KBM-7 (cell line): ENCODE results near the gene EPB42.
"Not testable (repeated sequence)": the region's sequence is repeated elsewhere in the genome, so short reads cannot be mapped to it uniquely, and the experiment has no call there.

Experiments used
- DNase-seq: peaks from one replicate; pipeline ENCODE4 v3.0.0-alpha.2; 2015
- in situ Hi-C: fragments of 300-500 bp; cut with MboI; formaldehyde crosslinking; loops from 2 replicates; pipeline ENCODE4 v1.14.3; 2020; ENCODE audit warnings: low sequenced_read_pairs, low pct_unique_long_range_greater_than_20kb, mixed read lengths

The EPB42 gene

DNA sequence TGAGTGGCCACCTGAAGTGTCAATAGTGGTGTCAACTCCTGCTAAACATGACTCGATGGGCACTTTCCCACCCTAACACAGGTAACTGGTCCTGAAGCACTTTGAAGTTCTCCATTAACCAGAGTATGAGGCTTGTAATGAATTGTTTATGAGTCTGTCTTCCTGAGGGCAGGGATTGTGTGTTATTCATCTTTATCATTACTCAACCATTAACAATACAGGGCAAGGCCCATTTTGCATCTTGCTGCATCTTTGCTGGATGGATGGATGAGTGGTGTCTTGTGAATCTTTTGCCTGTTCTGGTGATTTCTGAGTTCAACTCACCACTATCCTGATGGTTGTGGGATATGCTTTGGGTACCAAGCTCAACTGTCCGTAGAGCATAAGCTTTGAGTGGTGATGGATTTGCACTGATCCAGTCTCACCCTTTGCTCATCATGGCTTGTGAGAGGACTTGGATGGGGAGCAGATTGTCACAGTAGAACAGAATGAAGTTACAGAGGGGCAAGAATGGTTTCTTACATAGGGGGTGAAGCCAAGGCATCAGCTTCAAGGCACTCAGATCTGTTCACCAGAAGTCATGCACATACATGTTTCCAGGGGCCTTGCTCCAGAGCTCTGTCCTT, 22.3 kb upstream of the EPB42 start:
- in situ Hi-C loops, result no loop called here

GRCh38 chr15:43242616-43243015, 21.8 kb upstream of the EPB42 start:
- in situ Hi-C loops, result no loop called here
- DNase-seq, result no peak

More for the DNA sequence above, 22.3 kb upstream of the EPB42 start:
- DNase-seq, result no peak

DNA sequence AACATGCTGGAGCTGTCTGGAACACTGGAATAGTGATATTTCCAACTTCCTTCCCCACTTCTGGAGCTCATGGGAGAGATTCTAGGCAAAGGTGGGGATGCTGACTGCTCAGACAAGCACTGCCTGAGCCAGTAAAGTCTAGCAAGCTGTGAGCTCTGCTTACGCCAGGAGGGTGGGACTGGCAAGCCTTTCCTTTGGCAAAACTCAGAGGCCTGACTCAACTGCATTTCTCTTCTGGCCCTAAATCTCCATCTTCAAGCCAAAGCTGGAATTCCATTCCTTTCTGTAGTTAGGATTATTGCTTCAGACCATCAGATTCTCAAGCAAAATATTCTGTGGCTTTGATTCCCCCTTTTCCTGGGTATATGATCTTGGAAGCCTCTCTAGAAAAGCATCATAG, 20.3 kb upstream of the EPB42 start:
- DNase-seq, result no peak
- in situ Hi-C loops, result no loop called here

DNA sequence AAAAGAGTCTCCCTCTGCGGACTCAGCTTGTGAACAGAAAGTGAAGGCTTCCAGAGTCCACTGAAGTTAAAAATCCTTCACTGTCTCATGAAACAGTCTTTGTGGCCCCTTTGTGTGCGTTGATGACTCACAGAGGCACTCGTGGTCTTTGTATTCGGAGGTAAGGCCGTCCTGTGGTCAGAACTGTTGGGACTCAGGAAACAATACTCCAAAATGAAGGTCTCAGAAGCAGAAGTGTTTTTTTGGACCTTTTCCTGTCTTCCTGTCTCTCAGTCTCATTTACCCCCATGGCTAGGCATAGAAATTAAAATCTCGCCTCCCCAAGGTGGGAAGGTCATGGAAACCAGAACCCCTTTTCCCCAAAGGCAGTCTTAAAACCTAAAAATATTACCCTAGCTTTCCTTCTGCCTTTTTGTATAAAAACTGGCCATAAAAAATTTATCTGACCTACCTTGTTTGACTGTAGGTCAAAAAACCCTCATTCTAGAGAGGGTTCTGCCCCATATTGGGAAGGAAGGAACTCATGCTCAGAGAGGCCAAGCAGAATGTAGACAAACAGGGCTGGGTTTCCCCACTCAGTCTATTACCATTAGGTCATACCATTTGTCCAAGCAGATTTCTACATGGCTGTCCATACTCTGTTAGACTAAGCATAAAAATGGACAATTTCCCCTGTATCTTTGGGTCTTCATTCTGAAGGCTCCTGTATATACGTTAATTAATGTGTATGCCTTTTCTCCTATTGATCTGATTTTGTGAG, 19.1 kb upstream of the EPB42 start:
- DNase-seq, result peak; percentile 89
- in situ Hi-C loops, result no loop called here

DNA sequence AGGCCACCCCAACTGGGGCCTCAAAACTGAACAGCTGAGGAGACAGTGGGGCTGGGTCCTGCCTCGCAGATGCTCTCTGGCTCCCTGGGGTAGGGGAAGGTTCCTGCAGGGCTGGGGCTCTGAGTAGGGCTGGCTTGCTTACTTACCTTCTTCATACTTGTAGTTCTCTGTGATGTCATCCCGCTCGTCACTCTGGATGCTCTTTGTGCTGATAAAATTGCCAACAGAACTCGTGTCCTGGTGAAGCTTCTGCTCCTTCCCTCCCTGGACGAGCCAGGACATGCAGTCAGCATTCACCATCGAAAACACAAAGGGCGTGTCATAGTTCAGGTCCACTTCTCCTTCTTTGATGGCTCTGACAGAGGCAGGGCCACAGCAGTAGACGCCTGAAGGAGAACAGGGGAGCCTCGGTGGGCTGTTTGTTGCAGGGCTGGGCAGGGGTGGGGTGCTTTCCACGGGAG, 17.9 kb upstream of the EPB42 start:
- no peak for DNase-seq
- in situ Hi-C loops, result no loop called here

GRCh38 chr15:43237842-43238470, 17.1 kb upstream of the EPB42 start:
- in situ Hi-C loops, result no loop called here
- DNase-seq, result no peak

DNA sequence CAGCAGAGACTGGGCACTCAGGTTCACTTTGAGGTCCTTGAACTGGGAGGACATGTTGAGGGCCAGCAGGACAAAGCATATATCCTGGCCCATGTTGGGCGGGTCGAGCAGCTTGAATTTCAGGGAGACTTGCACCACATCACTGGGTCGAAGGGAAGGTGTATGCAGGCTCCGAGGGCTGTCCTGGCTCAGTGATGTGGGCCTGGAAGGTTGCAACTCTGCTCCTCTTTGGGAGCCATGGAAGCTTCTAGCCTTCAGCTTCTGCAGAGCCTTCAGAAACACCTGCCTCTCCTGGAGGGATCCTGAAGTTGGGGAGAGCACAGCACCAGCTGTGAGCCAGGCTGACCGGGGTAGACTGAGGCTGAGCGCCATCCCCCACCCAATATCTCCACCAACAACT, 14.7 kb upstream of the EPB42 start:
- no peak for DNase-seq
- in situ Hi-C loops, result no loop called here

DNA sequence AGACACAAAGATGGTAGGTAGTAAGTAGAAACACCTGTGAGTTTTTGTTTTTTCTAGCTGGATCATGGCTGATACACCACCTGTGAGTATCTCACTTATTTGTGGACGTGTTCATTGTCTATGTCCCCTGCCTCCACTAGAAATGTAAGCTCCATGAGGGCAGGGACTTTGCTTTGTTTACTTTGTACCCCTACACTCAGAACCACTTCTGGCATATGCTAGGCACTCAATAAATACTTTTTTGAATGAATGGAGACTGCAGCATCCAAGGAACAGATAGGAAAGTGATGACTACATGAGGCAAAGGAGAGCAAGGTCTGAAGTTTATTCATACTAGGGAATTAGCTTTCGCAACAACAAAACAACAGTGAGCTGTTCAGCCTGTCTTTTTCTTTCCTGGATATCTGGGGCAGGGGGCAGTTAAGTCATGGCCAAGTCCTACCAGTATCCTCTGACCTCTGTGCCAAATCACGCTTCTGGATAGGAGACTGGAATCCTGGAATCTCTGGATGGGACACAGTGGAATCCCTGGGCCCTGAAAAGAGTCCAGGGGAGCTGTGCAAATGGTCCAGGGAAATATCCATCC, 11.6 kb upstream of the EPB42 start:
- in situ Hi-C loops, result no loop called here

GRCh38 chr15:43230640-43231115, 9.9 kb upstream of the EPB42 start:
- in situ Hi-C loops, result no loop called here

More for the DNA sequence above, 11.6 kb upstream of the EPB42 start:
- DNase-seq, result no peak

DNA sequence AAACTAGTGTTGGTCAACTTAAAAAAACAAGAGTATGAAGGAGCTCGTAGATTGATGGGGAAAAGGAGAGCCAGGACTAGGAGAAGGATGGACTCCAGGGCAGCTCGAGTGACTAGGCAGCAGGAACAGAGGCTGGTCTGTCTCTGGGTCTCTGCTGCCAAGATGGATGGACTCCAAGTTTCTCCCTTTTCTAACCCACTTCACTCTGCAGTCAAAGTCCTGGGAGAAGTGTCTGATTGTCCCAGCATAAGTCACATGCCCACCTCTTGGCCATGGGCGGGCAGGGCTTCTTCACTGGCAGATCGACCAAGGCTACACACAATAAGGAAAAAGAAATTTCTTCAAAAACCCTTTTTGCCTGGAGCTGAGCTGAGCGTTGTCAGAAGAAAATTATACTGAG, 9.2 kb upstream of the EPB42 start:
- no peak for DNase-seq
- in situ Hi-C loops, result no loop called here

More at GRCh38 chr15:43230640-43231115, 9.9 kb upstream of the EPB42 start:
- no peak for DNase-seq

DNA sequence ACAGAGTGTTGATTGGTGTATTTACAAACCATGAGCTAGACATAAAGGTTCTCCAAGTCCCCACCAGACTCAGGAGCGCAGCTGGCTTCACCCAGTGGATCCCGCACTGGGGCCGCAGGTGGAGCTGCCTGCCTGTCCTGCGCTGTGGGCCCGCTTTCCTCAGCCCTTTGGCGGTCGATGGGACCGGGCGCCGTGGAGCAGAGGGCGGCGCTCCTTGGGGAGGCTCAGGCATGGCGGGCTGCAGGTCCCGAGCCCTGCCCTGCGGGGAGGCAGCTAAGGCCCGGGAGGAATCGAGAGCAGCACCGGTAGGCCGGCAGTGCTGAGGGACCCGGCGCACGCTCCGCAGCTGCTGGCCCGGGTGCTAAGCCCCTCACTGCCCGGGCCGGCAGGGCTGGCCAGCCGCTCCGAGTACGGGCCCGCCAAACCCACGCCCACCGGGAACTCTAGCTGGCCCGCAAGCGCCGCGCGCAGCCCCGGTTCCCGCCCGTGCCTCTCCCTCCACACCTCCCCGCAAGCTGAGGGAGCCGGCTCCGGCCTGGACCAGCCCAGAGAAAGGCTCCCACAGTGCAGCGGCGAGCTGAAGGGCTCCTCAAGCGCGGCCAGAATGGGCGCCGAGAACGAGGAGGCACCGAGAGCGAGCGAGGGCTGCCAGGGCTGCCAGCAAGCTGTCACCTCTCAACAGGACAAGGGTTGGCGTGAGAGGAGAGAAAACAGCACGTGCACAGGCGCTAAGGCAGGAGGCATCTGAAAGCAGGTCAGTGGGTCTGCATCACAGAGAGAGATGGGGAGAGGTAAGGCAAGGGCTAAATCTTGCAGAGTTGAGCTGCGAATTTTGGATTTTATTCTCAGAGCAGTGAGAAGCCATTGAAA, 5.9 kb upstream of the EPB42 start:
- DNase-seq, result no peak
- in situ Hi-C loops, result no loop called here

DNA sequence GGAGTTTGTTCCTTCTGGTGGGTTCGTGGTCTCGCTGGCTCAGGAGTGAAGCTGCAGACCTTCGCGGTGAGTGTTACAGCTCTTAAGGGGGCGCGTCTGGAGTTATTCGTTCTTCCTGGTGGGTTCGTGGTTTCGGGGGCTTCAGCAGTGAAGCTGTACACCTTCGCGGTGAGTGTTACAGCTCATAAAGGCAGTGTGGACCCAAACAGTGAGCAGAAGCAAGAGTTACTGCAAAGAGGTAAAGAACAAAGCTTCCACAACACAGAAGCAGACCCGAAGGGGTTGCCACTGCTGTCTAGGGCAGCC, 5.1 kb upstream of the EPB42 start:
- in situ Hi-C loops, DNase-seq: not testable (repeated sequence)

DNA sequence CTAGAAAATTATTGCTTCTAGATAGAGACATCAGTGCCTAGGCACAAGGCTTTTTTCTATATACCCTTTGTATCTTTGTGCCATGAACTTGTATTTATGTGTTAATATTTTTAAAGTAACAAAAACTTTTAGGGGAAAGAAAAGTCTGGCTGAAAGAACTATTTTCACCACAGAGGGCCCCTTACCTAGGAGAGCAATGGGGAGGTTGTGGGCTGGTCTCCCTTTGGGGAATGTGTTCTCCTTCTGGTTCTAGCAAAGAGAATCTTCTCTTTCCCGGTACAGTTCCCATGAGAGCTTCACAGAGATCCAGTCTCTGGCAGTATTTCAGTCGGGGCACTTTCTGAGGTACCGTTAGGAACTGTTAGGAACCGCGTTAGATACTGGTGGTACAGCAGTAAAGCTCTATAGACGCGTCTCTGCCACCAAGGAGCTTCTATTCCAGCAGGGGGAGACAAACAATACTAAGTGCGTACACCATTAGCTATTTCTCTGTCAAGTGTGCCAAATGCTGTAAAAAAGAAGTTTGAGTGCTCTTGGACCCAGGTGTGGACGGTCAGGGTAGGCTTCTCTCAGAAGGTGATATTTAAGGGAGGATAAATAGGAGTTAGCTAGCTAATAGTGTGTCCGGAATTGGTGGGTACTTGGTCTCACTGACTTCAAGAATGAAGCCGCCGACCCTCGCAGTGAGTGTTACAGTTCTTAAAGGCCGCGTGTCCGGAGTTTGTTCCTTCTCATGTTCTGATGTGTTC, 4.6 kb upstream of the EPB42 start:
- peak; percentile 80 for DNase-seq
- in situ Hi-C loops, result no loop called here

- no peak for DNase-seq
- in situ Hi-C loops, result no loop called here
These were observed 604 bp upstream of the EPB42 start for GRCh38 chr15:43221422-43221821.

DNA sequence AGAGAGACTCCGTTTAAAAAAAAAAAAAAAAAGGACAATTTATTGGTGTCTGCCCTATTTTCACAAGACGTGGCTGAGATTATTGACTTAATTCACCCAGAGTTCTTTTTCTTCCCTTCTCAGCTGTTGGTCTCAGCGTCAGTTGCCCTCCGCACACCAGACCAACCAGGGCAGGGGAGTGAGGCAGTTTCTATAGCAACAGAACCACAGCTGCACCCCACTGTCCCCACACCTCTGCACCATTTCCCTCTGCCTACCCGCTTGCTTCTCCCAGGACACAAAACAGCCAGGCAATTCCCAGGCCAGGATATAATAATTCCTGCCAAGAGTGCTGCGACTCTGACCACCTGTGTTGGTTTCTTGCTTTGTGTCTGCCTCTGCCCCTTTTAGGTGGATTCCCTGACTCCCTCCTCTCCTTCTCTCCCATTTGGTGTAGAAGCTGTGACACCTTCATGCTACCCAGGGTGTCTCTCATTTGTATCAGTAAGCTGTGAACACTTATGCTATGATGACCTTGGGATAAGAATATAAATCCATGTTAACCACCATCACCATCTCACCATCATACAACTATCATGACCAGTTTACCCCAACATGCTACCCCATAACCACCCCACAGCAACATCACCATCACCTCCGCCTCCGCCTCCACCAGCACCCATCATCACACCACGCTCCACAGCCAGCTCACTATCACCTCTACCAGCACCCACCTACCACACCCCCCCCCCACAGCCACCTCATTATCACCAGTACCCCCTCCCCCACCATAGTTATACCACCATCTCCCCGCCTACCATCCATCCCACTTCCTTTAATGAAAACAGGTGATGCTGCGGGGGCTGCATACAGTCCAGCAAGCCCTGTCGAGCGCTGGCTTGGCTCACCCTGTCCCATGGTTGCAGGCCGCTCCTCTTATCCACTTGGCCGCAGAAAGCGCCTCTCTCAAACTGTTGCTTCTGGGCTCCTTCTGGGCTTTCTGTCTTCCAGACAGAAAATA, 589 bp downstream of the EPB42 start:
- in situ Hi-C loops, result no loop called here
- no peak for DNase-seq

DNA sequence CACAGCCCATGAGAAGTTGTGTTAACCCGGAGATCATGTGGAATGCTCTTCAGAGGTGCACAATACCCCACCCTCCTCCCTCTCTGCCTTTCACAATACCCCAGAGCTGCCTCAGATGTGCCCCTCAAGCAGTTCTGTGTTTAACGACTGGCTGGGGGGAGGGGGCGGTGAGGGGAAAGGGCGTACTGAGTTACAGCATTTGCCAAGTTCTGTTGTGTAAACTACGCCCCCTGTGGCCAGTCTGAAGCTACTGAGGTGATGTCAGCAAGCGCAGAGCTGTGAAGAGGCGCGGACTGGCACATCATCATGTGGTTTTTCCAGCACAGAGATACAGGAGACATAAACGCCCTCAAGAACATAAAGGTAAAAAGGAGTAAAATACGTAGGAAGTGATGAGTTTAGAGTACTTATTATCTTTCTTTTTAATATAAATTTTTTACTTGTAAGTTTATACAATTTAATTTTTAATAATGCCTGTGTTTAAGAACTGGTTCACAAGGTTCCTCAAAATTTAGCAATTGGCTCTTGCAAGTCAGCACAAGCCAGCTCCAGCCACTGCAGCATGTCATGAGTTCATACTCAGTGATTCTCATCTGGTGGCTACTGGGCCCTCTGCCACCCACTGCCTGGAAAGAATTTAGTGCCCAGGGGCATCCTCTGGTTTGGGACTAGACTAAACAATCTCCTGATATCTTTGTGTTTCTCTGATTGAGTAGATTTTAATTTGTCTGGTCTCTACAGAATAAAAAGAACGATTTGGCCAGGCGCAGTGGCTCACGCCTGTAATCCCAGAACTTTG, 1.7 kb downstream of the EPB42 start:
- no peak for DNase-seq
- in situ Hi-C loops, result no loop called here

DNA sequence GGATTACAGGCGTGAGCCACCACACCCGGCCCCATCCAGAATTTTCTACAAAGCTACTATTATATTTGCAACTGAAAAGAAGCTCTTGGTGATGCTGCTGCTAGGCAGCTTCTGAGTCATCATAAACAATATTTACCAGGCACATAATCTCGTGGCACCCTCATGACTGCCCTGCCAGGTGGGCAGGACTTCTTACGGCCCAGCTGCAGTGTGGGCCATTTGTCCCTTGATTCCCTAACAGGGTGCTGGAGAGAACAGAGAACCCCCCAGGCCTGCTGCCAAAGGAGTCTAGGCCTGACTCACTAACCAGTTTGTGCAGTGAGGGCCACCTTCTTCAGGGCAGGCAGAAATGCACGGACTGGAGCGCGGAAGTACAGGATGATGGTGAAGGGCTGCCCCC, 4.9 kb downstream of the EPB42 start:
- in situ Hi-C loops, result no loop called here
- no peak for DNase-seq
